Measurements from ENCODE around the gene COA8. TPM values are rescaled to one million over a fixed set of nuclear protein-coding genes. Genes with fewer than 3 reads are reported as not detected.

The COA8 gene
- total and polyA plus RNA-seq, 2 of the 13 experiments (the other 11 are each of a cell fraction or from before 2014, with no cell fraction given) = 10.9 to 25.1 TPM

DNA sequence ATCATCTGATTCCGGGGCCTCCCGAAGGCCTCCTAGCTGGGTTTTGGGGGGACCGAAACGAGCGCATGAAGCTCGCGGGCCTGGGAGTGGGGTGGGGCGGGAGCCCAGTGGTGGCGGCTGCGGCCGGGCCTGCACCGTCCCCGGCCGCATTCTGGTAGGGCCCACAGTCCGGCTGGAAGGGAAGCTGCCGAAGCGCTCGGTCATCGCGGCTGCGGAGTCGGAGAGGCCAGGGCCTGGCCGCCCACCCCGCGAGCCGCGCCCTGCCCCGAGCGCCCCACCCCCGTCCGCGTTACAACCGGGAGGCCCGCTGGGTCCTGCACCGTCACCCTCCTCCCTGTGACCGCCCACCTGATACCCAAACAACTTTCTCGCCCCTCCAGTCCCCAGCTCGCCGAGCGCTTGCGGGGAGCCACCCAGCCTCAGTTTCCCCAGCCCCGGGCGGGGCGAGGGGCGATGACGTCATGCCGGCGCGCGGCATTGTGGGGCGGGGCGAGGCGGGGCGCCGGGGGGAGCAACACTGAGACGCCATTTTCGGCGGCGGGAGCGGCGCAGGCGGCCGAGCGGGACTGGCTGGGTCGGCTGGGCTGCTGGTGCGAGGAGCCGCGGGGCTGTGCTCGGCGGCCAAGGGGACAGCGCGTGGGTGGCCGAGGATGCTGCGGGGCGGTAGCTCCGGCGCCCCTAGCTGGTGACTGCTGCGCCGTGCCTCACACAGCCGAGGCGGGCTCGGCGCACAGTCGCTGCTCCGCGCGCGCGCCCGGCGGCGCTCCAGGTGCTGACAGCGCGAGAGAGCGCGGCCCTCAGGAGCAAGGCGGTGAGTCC is 66.1 kb downstream of the COA8 start, which contains the start of gene KLC1 (continued):
- TF ChIP-seq, protein P1, sequence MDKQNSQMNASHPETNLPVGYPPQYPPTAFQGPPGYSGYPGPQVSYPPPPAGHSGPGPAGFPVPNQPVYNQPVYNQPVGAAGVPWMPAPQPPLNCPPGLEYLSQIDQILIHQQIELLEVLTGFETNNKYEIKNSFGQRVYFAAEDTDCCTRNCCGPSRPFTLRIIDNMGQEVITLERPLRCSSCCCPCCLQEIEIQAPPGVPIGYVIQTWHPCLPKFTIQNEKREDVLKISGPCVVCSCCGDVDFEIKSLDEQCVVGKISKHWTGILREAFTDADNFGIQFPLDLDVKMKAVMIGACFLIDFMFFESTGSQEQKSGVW (CRISPR knock-in tag; IDR thresholded peaks at IDR 0.05; ENCODE audit: borderline replicate concordance) = no peak
- no peak for TF ChIP-seq DNMT3B (CRISPR knock-in tag; conservative IDR thresholded peaks at IDR 0.05)
- TF ChIP-seq, protein P2, sequence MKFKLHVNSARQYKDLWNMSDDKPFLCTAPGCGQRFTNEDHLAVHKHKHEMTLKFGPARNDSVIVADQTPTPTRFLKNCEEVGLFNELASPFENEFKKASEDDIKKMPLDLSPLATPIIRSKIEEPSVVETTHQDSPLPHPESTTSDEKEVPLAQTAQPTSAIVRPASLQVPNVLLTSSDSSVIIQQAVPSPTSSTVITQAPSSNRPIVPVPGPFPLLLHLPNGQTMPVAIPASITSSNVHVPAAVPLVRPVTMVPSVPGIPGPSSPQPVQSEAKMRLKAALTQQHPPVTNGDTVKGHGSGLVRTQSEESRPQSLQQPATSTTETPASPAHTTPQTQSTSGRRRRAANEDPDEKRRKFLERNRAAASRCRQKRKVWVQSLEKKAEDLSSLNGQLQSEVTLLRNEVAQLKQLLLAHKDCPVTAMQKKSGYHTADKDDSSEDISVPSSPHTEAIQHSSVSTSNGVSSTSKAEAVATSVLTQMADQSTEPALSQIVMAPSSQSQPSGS (CRISPR knock-in tag; IDR thresholded peaks at IDR 0.05) = peak; percentile 99
- peak; percentile 35 for TF ChIP-seq HNRNPLL (IDR thresholded peaks at IDR 0.05; ENCODE audit: low read depth, low read length, poor library complexity, severe bottlenecking)
- TF ChIP-seq ZNF567 (CRISPR knock-in tag; IDR thresholded peaks at IDR 0.05; ENCODE audit: borderline replicate concordance) = 0 out of 2 replicates have a peak, but pooled peaks have one; percentile 48
- TF ChIP-seq, protein P3, sequence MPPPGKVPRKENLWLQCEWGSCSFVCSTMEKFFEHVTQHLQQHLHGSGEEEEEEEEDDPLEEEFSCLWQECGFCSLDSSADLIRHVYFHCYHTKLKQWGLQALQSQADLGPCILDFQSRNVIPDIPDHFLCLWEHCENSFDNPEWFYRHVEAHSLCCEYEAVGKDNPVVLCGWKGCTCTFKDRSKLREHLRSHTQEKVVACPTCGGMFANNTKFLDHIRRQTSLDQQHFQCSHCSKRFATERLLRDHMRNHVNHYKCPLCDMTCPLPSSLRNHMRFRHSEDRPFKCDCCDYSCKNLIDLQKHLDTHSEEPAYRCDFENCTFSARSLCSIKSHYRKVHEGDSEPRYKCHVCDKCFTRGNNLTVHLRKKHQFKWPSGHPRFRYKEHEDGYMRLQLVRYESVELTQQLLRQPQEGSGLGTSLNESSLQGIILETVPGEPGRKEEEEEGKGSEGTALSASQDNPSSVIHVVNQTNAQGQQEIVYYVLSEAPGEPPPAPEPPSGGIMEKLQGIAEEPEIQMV (CRISPR knock-in tag; IDR thresholded peaks at IDR 0.05; ENCODE audit: low read depth) = no peak
- no peak for TF ChIP-seq ZNF557 (CRISPR knock-in tag; IDR thresholded peaks at IDR 0.05)
- TF ChIP-seq, protein P4, sequence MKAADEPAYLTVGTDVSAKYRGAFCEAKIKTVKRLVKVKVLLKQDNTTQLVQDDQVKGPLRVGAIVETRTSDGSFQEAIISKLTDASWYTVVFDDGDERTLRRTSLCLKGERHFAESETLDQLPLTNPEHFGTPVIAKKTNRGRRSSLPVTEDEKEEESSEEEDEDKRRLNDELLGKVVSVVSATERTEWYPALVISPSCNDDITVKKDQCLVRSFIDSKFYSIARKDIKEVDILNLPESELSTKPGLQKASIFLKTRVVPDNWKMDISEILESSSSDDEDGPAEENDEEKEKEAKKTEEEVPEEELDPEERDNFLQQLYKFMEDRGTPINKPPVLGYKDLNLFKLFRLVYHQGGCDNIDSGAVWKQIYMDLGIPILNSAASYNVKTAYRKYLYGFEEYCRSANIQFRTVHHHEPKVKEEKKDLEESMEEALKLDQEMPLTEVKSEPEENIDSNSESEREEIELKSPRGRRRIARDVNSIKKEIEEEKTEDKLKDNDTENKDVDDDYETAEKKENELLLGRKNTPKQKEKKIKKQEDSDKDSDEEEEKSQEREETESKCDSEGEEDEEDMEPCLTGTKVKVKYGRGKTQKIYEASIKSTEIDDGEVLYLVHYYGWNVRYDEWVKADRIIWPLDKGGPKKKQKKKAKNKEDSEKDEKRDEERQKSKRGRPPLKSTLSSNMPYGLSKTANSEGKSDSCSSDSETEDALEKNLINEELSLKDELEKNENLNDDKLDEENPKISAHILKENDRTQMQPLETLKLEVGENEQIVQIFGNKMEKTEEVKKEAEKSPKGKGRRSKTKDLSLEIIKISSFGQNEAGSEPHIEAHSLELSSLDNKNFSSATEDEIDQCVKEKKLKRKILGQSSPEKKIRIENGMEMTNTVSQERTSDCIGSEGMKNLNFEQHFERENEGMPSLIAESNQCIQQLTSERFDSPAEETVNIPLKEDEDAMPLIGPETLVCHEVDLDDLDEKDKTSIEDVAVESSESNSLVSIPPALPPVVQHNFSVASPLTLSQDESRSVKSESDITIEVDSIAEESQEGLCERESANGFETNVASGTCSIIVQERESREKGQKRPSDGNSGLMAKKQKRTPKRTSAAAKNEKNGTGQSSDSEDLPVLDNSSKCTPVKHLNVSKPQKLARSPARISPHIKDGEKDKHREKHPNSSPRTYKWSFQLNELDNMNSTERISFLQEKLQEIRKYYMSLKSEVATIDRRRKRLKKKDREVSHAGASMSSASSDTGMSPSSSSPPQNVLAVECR (CRISPR knock-in tag; IDR thresholded peaks at IDR 0.05; ENCODE audit: borderline replicate concordance) = peak; percentile 85; the same call in 1 of the 2 replicates
- TF ChIP-seq, protein P5, sequence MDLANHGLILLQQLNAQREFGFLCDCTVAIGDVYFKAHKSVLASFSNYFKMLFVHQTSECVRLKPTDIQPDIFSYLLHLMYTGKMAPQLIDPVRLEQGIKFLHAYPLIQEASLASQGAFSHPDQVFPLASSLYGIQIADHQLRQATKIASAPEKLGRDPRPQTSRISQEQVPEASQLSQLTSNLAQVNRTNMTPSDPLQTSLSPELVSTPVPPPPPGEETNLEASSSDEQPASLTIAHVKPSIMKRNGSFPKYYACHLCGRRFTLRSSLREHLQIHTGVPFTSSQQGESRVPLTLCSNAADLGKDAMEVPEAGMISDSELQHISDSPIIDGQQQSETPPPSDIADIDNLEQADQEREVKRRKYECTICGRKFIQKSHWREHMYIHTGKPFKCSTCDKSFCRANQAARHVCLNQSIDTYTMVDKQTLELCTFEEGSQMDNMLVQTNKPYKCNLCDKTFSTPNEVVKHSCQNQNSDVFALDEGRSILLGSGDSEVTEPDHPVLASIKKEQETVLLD (CRISPR knock-in tag; IDR thresholded peaks at IDR 0.05; ENCODE audit: low read depth) = no peak
- TF ChIP-seq, protein P6, sequence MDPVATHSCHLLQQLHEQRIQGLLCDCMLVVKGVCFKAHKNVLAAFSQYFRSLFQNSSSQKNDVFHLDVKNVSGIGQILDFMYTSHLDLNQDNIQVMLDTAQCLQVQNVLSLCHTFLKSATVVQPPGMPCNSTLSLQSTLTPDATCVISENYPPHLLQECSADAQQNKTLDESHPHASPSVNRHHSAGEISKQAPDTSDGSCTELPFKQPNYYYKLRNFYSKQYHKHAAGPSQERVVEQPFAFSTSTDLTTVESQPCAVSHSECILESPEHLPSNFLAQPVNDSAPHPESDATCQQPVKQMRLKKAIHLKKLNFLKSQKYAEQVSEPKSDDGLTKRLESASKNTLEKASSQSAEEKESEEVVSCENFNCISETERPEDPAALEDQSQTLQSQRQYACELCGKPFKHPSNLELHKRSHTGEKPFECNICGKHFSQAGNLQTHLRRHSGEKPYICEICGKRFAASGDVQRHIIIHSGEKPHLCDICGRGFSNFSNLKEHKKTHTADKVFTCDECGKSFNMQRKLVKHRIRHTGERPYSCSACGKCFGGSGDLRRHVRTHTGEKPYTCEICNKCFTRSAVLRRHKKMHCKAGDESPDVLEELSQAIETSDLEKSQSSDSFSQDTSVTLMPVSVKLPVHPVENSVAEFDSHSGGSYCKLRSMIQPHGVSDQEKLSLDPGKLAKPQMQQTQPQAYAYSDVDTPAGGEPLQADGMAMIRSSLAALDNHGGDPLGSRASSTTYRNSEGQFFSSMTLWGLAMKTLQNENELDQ (CRISPR knock-in tag; IDR thresholded peaks at IDR 0.05; ENCODE audit: borderline replicate concordance) = no peak
- no peak for TF ChIP-seq TCF7 (IDR thresholded peaks at IDR 0.05; ENCODE audit: low read depth)
- TF ChIP-seq ZNF776 (CRISPR knock-in tag; IDR thresholded peaks at IDR 0.05) = peak; percentile 23; the same call in 1 of the 2 replicates
- no peak for TF ChIP-seq ZNF773 (CRISPR knock-in tag; IDR thresholded peaks at IDR 0.05; ENCODE audit: borderline replicate concordance)
- peak; percentile 89 for TF ChIP-seq MAZ (IDR thresholded peaks at IDR 0.05; ENCODE audit: borderline replicate concordance, low read depth, low read length)
- peak; percentile 83 for TF ChIP-seq MAZ (CRISPR knock-in tag; IDR thresholded peaks at IDR 0.05; ENCODE audit: low read depth)

Data from HepG2 (cell line).